HG02852 (cell line): ENCODE measurements around the gene VANGL1.

ENCODE experiments used
- ATAC-seq: cut with Tn5 transposase; IDR thresholded peaks from one replicate; pipeline ENCODE4 v1.9.1; 2021; ENCODE audit warnings: mild to moderate bottlenecking, moderate library complexity; ENCODE audit not compliant: unreplicated experiment

VANGL1 gene

GRCh38 chr1:115666206-115666605 lies 24.4 kb downstream of the VANGL1 start:
- no peak for ATAC-seq

GRCh38 chr1:115666702-115667101 lies 24.9 kb downstream of the VANGL1 start:
- ATAC-seq, result no peak

GRCh38 chr1:115668579-115668978 lies 26.8 kb downstream of the VANGL1 start:
- ATAC-seq, result no peak

GRCh38 chr1:115669002-115669673 lies 27.4 kb downstream of the VANGL1 start:
- ATAC-seq, result no peak

- no peak for ATAC-seq
Measured at GRCh38 chr1:115669886-115670285, 28.1 kb downstream of the VANGL1 start.

- ATAC-seq, result no peak
Measured at GRCh38 chr1:115670476-115671175, 28.9 kb downstream of the VANGL1 start.

- no peak for ATAC-seq
Measured at GRCh38 chr1:115671176-115671934, 29.6 kb downstream of the VANGL1 start.

GRCh38 chr1:115672224-115673009 lies 30.6 kb downstream of the VANGL1 start:
- ATAC-seq, result no peak

- no peak for ATAC-seq
Measured at GRCh38 chr1:115676498-115677181, 34.9 kb downstream of the VANGL1 start.

- no peak for ATAC-seq
Measured at GRCh38 chr1:115677182-115677555, 35.4 kb downstream of the VANGL1 start.

GRCh38 chr1:115677565-115677964 lies 35.8 kb downstream of the VANGL1 start:
- ATAC-seq, result no peak

- no peak for ATAC-seq
Measured at GRCh38 chr1:115678141-115678540, 36.4 kb downstream of the VANGL1 start.

- no peak for ATAC-seq
Measured at GRCh38 chr1:115679141-115679611, 37.4 kb downstream of the VANGL1 start.

GRCh38 chr1:115680730-115681111 lies 39.0 kb downstream of the VANGL1 start:
- no peak for ATAC-seq

GRCh38 chr1:115682792-115683191 lies 41.0 kb downstream of the VANGL1 start:
- no peak for ATAC-seq

- no peak for ATAC-seq
Measured at GRCh38 chr1:115685029-115685705, 43.4 kb downstream of the VANGL1 start.

GRCh38 chr1:115687744-115688143 lies 46.0 kb downstream of the VANGL1 start:
- no peak for ATAC-seq

- no peak for ATAC-seq
Measured at GRCh38 chr1:115690972-115691371, 49.2 kb downstream of the VANGL1 start.

- no peak for ATAC-seq
Measured at GRCh38 chr1:115692224-115692623, 50.5 kb downstream of the VANGL1 start.

- no peak for ATAC-seq
Measured at GRCh38 chr1:115694805-115695204, 53.0 kb downstream of the VANGL1 start.
